ENCODE results near the gene PTPRN2. TPM values are rescaled to one million over a fixed set of nuclear protein-coding genes. Genes with fewer than 3 reads are reported as not detected.

PTPRN2 gene
- total and polyA plus RNA-seq, 2 donors (not counting 3 experiments of a cell fraction or from before 2014, with no cell fraction given): 0.62 to 0.88 TPM

DNA sequence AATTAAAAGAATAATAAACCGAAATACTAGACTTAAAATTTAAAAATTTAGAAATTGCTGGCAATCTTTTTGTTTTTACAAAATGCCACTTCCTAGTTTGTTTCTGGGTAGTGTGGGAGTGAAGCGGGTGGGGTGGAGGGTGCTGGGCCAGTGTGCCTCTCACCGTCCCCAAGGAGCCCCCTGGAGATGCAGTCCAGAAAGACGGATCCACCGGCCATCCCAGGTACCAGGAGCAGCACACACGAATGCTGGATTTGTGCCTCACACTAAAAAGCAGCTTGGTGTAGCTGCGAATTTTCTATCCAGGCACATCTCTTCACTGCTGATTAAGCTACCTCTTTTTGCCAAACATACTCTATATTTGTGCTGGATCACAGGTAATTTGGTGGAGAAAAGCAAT lies 632.7 kb downstream of the PTPRN2 start:
- Histone ChIP-seq H4K20me1 (replicated peaks; ENCODE audit: control insufficient read depth, extremely low read depth, insufficient read depth, low read length) (no peaks in the 10 kb centered on the region), H3K4me2 (ENCODE audit: insufficient read depth, low read length) (no peak overlapping the region), H3K9me1 (replicated peaks; ENCODE audit: control insufficient read depth, extremely low read depth, insufficient read depth, low read length) (no peaks in the 10 kb centered on the region), H3K4me1 (ENCODE audit: control insufficient read depth, extremely low read depth, insufficient read depth, low read length) (no peaks in the 10 kb centered on the region), H3K27ac (ENCODE audit: insufficient read depth, low read depth, low read length) (no peak overlapping the region), H3K79me2 (ENCODE audit: control insufficient read depth, insufficient read depth, low read length) (no peaks in the 10 kb centered on the region), H3K9me3 (replicated peaks; ENCODE audit: control insufficient read depth, insufficient read depth, low read length) (peaks cover 5% of the 10 kb centered on the region), H3K36me3 (ENCODE audit: control insufficient read depth in 2 of 2, extremely low read depth in 1 of 2, insufficient read depth in 2 of 2, low read length in 2 of 2) (no peaks in the 10 kb centered on the region), H3K4me3 (replicated peaks in 1 of 3; ENCODE audit: insufficient read depth in 1 of 3, low read depth in 1 of 3, low read length in 3 of 3) (no peak overlapping the region), H2AFZ (ENCODE audit: low read depth, low read length) (no peak overlapping the region), H3K9ac (replicated peaks; ENCODE audit: extremely low read depth, insufficient read depth, low read length) (no peak overlapping the region), H3K27me3 (ENCODE audit: control insufficient read depth in 2 of 2, insufficient read depth in 2 of 2, low read length in 2 of 2) (no peaks in the 10 kb centered on the region)
- no TSS peak for BruUV-seq (replicated peaks)
- TF ChIP-seq JUN (IDR thresholded peaks at IDR 0.05; ENCODE audit: borderline replicate concordance, insufficient read depth, insufficient read length, low read depth) (no peak), POLR2A (IDR thresholded peaks at IDR 0.05; ENCODE audit: low read depth, low read length) (no peak), EZH2 (IDR thresholded peaks at IDR 0.05; ENCODE audit: borderline replicate concordance, low read depth, low read length, severe bottlenecking) (no peak), GATA2 (IDR thresholded peaks at IDR 0.05; ENCODE audit: insufficient read depth, insufficient read length, low read depth, low read length) (no peak), POLR2AphosphoS5 (IDR thresholded peaks at IDR 0.05; ENCODE audit: insufficient read depth, low read depth, low read length) (no peak), FOS (IDR thresholded peaks at IDR 0.05; ENCODE audit: borderline replicate concordance, insufficient read depth, low read length) (no peak), MYC (IDR thresholded peaks at IDR 0.05; ENCODE audit: low read depth, low read length) (no peak)
- TF ChIP-seq, protein P1, sequence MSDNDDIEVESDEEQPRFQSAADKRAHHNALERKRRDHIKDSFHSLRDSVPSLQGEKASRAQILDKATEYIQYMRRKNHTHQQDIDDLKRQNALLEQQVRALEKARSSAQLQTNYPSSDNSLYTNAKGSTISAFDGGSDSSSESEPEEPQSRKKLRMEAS (IDR thresholded peaks at IDR 0.05; ENCODE audit: insufficient read depth, insufficient read length): no peak
- TF ChIP-seq, protein P2, sequence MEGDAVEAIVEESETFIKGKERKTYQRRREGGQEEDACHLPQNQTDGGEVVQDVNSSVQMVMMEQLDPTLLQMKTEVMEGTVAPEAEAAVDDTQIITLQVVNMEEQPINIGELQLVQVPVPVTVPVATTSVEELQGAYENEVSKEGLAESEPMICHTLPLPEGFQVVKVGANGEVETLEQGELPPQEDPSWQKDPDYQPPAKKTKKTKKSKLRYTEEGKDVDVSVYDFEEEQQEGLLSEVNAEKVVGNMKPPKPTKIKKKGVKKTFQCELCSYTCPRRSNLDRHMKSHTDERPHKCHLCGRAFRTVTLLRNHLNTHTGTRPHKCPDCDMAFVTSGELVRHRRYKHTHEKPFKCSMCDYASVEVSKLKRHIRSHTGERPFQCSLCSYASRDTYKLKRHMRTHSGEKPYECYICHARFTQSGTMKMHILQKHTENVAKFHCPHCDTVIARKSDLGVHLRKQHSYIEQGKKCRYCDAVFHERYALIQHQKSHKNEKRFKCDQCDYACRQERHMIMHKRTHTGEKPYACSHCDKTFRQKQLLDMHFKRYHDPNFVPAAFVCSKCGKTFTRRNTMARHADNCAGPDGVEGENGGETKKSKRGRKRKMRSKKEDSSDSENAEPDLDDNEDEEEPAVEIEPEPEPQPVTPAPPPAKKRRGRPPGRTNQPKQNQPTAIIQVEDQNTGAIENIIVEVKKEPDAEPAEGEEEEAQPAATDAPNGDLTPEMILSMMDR (IDR thresholded peaks at IDR 0.05; ENCODE audit: extremely low read depth in 1 of 2, insufficient read depth in 1 of 2, low read depth in 1 of 2, low read length in 2 of 2): no peak
- dilution Hi-C loops (cut with MboI; ENCODE audit: extremely low pct_ligation_motif_present, low sequenced_read_pairs) (no loop called here), intact Hi-C loops (cut with micrococcal nuclease) (no loop called here)
- DNase-seq (ENCODE audit: low read depth, low spot score) (no peak), FAIRE-seq (no peak)
- ChIA-PET CTCF (no interaction called here), POLR2A (no interaction called here)

Data from endothelial cell of umbilical vein (primary cell).